Activated naive CD4-positive, alpha-beta T cell (primary cell): ENCODE data around the gene STEAP2.

Experiments
- DNase-seq, 4 experiments: peaks; one replicate each; lab custom pipeline; 2025; lab: John Stamatoyannopoulos, UW

The STEAP2 gene

GRCh38 chr7:90270431-90271178, 59.1 kb downstream of the STEAP2 start:
- DNase-seq = no peak

DNA sequence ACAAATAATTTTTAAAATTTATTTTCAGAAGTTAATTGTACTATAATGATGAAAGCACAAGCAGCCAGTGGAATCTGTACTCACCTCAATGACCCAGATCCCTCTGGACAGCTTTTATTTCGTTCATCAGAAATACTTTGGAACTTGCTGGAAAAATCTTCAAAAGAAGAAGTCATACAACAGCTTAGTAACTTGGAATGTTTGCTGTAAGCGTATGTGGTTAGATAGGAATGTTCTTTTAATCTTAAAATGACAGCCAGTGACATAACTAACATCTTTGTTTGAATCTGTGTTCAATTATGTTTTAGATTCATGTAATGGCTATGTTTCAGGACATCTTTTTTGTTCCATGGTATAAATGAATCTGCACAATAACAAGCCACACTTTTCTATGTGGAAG, 60.2 kb downstream of the STEAP2 start:
- no peak for DNase-seq

- no peak for DNase-seq
These were observed 60.7 kb downstream of the STEAP2 start for GRCh38 chr7:90272242-90272641.

DNA sequence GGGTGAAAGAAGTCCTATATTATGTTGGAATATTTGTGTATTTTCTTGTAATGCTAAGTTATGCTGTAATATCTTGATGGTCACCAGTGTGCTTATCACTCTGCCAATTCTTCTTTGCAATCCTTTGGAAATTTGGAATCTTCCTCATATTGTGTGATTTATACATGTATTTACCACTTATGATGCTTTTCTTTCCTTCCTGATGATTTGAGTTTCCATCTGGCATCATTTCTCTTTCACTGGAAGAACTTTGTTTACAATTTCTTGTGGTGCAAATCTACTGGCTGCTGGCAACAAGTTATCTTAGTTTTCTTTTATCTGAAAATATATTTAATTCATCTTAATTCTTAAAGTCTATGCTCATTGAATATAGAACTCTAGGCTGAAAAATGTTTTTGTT, 62.6 kb downstream of the STEAP2 start:
- no peak for DNase-seq

DNA sequence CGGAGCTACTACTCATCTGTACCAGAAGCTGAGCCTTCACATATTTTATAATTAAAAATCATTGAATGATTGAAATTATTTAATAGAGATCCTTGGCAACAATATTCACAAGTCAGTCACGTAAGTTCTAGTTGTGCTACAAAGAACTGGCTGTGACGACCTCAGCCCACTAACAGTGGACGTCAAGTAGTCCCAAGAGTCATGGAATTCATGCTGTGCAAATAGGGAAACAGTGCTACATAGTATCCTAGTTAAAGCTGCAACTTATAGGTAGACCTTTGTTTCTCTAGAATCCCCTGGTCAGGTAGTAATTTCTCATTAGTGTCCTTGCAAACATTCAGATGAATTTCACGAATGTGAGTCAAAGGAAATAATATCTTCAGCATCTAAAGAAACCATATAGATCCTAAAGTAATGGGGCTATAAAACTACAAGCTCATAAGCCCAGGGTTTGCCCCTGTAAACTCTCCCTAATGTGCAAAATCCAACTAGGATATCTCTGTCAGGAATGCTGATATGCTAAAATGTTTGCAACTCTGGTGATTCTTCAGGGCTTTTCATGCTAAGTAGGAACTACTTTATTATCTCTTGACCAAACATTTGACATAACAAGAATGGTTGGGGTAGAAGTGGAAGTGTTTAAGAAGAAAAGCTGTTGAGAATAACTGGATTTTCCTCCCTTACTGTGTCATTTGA, 64.6 kb downstream of the STEAP2 start:
- no peak for DNase-seq
